GM12878 (cell line): ENCODE results near the gene MVB12B. TPM values are rescaled to one million over a fixed set of nuclear protein-coding genes. Genes with fewer than 3 reads are reported as not detected.

Experiments used
- ATAC-seq: fragments of 200-7000 bp; cut with Tn5 transposase; 3 replicates; pipeline ENCODE4 v1.9.1; 2020; ENCODE audit warnings: mild to moderate bottlenecking, moderate library complexity
- BruUV-seq: library from RNA; stranded (reverse); fragments of 400-500 nt; replicated peaks from 2 replicates; lab custom pipeline; 2021; lab: Mats Ljungman, UMichigan
- CTCF ChIA-PET: fragments of 300-600 bp; sonication (Branson Sonifier 250); formaldehyde crosslinking; extraction: SDS; loops from one replicate; lab custom pipeline; 2021; ENCODE audit warnings: inconsistent platforms; lab: Yijun Ruan, JAX
- POLR2A ChIA-PET: fragments of 350-600 bp; formaldehyde crosslinking; extraction: SDS; loops from one replicate; lab custom pipeline; 2021; ENCODE audit warnings: inconsistent platforms; lab: Charles Lee
- RAD21 ChIA-PET: fragments of 300-600 bp; sonication (Branson Sonifier 250); formaldehyde crosslinking; loops from one replicate; lab custom pipeline; 2023; ENCODE audit warnings: antibody characterized with exemption; ENCODE audit not compliant: unreplicated experiment; lab: Charles Lee
- SMC1A ChIA-PET: fragments of 300-600 bp; sonication (Branson Sonifier 250); formaldehyde crosslinking; loops from one replicate; lab custom pipeline; 2023; ENCODE audit not compliant: unreplicated experiment, uncharacterized antibody; lab: Charles Lee
- DNase-seq: peaks from one replicate; pipeline ENCODE4 v3.0.0-alpha.2; 2011; ENCODE audit warnings: low read depth, low spot score
- FAIRE-seq: peaks from 3 replicates; lab custom pipeline; 2011; peaks lifted over from hg19 to GRCh38; lab: Jason Lieb, UNC
- H2AFZ ChIP-seq: 2 replicates; pipeline ENCODE4 v1.6.0; 2011; ENCODE audit warnings: low read depth, low read length, control low read depth; ENCODE audit not compliant: control insufficient read depth
- H3K27ac ChIP-seq: 2 replicates; pipeline ENCODE4 v1.5.1; 2011; ENCODE audit warnings: control low read depth; ENCODE audit not compliant: control insufficient read depth, insufficient read depth
- H3K27me3 ChIP-seq, 2 experiments: replicated peaks in 1 of 2; 2 replicates each; pipeline versions ENCODE4 v1.6.0 to v1.6.1; 2011; ENCODE audit warnings: low read length in 1 of 2; ENCODE audit not compliant: control insufficient read depth in 2 of 2, insufficient read depth in 2 of 2
- H3K36me3 ChIP-seq, 2 experiments: 2 replicates each; pipeline ENCODE4 v1.5.1; 2011; ENCODE audit warnings: low read length in 1 of 2; ENCODE audit not compliant: control insufficient read depth in 2 of 2, insufficient read depth in 2 of 2
- H3K4me1 ChIP-seq: 2 replicates; pipeline ENCODE4 v1.6.1; 2011; ENCODE audit warnings: mild to moderate bottlenecking, low read length, moderate library complexity, mixed read lengths; ENCODE audit not compliant: control insufficient read depth, insufficient read depth
- H3K4me2 ChIP-seq: 2 replicates; pipeline ENCODE4 v1.6.0; 2011; ENCODE audit warnings: control low read depth; ENCODE audit not compliant: control insufficient read depth, insufficient read depth
- H3K4me3 ChIP-seq: fragments of 200-600 bp; sonication (generic); 2 replicates; pipeline ENCODE4 v1.5.1; 2016
- H3K79me2 ChIP-seq: 2 replicates; pipeline ENCODE4 v1.6.0; 2011; ENCODE audit warnings: low read length; ENCODE audit not compliant: control insufficient read depth, insufficient read depth
- H3K9ac ChIP-seq: 2 replicates; pipeline ENCODE4 v1.8.0; 2011; ENCODE audit warnings: low read length, control low read depth, mixed read lengths; ENCODE audit not compliant: control insufficient read depth, insufficient read depth
- H3K9me3 ChIP-seq: replicated peaks from 3 replicates; pipeline ENCODE4 v1.5.1; 2011; ENCODE audit warnings: mild to moderate bottlenecking, low read length; ENCODE audit not compliant: control insufficient read depth, insufficient read depth
- H4K20me1 ChIP-seq: 2 replicates; pipeline ENCODE4 v1.6.0; 2011; ENCODE audit not compliant: control insufficient read depth, insufficient read depth
- BACH1 ChIP-seq: fragments of 450-650 bp; IDR thresholded peaks from 2 replicates; pipeline ENCODE4 v1.6.1; 2017; ENCODE audit warnings: mild to moderate bottlenecking, borderline replicate concordance
- BCL11A ChIP-seq: IDR thresholded peaks from 2 replicates; pipeline ENCODE4 v1.6.1; 2011; ENCODE audit warnings: low read depth, low read length
- CBX3 ChIP-seq: fragments of 200-600 bp; sonication (generic); IDR thresholded peaks from 2 replicates; pipeline ENCODE4 v1.6.1; 2016; ENCODE audit warnings: low read depth, borderline replicate concordance
- CHD2 ChIP-seq: IDR thresholded peaks from 2 replicates; pipeline ENCODE4 v1.6.1; 2011; ENCODE audit warnings: low read depth, low read length, improper control_type of control experiment, borderline replicate concordance
- HDAC2 ChIP-seq: fragments of 200-600 bp; sonication (generic); IDR thresholded peaks from 2 replicates; pipeline ENCODE4 v1.6.1; 2017
- POLR2AphosphoS2 ChIP-seq: IDR thresholded peaks from 2 replicates; pipeline ENCODE4 v1.6.1; 2011; ENCODE audit warnings: low read depth, mild to moderate bottlenecking, low read length, improper control_type of control experiment, moderate library complexity
- RAD51 ChIP-seq: fragments of 450-650 bp; IDR thresholded peaks from 2 replicates; pipeline ENCODE4 v1.6.1; 2016; ENCODE audit warnings: moderate library complexity, mild to moderate bottlenecking, inconsistent platforms
- RB1 ChIP-seq: fragments of 450-650 bp; formaldehyde crosslinking; IDR thresholded peaks from 2 replicates; pipeline ENCODE4 v1.6.1; 2017; ENCODE audit warnings: mild to moderate bottlenecking, borderline replicate concordance
- RUNX3 ChIP-seq: IDR thresholded peaks from 2 replicates; pipeline ENCODE4 v1.6.1; 2012; ENCODE audit warnings: low read length, inconsistent platforms
- SIX5 ChIP-seq: IDR thresholded peaks from 2 replicates; pipeline ENCODE4 v1.6.1; 2011; ENCODE audit warnings: mild to moderate bottlenecking, low read depth, low read length, moderate library complexity; ENCODE audit not compliant: severe bottlenecking
- STAT3 ChIP-seq: IDR thresholded peaks from 2 replicates; pipeline ENCODE4 v1.6.1; 2011; ENCODE audit warnings: low read depth, low read length, improper control_type of control experiment
- TAF1 ChIP-seq: IDR thresholded peaks from 2 replicates; pipeline ENCODE4 v1.6.1; 2011; ENCODE audit warnings: mild to moderate bottlenecking, low read depth, low read length, borderline replicate concordance
- TARDBP ChIP-seq: IDR thresholded peaks from 2 replicates; pipeline ENCODE4 v1.6.1; 2016; ENCODE audit warnings: borderline replicate concordance
- YBX1 ChIP-seq: fragments of 450-650 bp; IDR thresholded peaks from 2 replicates; pipeline ENCODE4 v1.6.1; 2016; ENCODE audit warnings: antibody characterized with exemption
- ZNF622 ChIP-seq: fragments of 450-650 bp; IDR thresholded peaks from 2 replicates; pipeline ENCODE4 v1.6.1; 2017; ENCODE audit warnings: mild to moderate bottlenecking, inconsistent platforms
- WGBS: methylation state at CpG from one replicate; pipeline ENCODE4 v1.1.6; 2016; ENCODE audit warnings: low lambda C conversion rate; ENCODE audit not compliant: insufficient replicate concordance, insufficient coverage; ENCODE audit errors: missing lambda C conversion rate; 5-methylcytosine and 5-hydroxymethylcytosine counted together
- in situ Hi-C: fragments of 300-500 bp; cut with MboI; formaldehyde crosslinking; loops from 9 replicates; pipeline ENCODE4 v1.14.3; 2018; ENCODE audit warnings: mixed read lengths
- intact Hi-C: fragments of 100-400 bp; cut with micrococcal nuclease; formaldehyde crosslinking; loops from one replicate; pipeline ENCODE4 v1.14.2; 2022; ENCODE audit not compliant: unreplicated experiment
- polyA plus RNA-seq, 11 experiments: library from polyadenylated mRNA; depleted of rRNA in 4 of 11; unstranded in 6 of 11; stranded (reverse) in 5 of 11; fragments of >200 nt; fragmentation: Nextera tagmentation in 4 of 11; fragmentation: Illumina TruSeq in 1 of 11; extraction: Ambion mirVana in 4 of 11; extraction: Trizol in 1 of 11; gene quantifications; 1 replicate in 1 of 11; 2 replicates in 10 of 11; pipeline versions ENCODE4 v1.2.1 to v1.2.3, GENCODE V29; 2011 to 2016; ENCODE audit warnings: inconsistent platforms in 2 of 11, missing spikeins in 2 of 11, low read depth in 1 of 11
- total RNA-seq, 4 experiments: library from RNA; depleted of rRNA in 3 of 4; stranded (reverse); fragments of >200 nt in 3 of 4; fragmentation: Illumina TruSeq in 1 of 4; extraction: Trizol in 1 of 4; gene quantifications; 2 replicates each; pipeline versions ENCODE4 v1.2.1 to v1.2.3, GENCODE V29; 2013 to 2021
- TF ChIP-seq, protein P1 (sequence below): fragments of 450-650 bp; conservative IDR thresholded peaks from 2 replicates; pipeline ENCODE4 v1.6.1; 2017; ENCODE audit warnings: mild to moderate bottlenecking, moderate library complexity

The MVB12B gene
- total and polyA plus RNA-seq, 10 of the 15 experiments (the other 5 are each of a cell fraction or from before 2014, with no cell fraction given), result 0.08 TPM; not detected in 9

DNA sequence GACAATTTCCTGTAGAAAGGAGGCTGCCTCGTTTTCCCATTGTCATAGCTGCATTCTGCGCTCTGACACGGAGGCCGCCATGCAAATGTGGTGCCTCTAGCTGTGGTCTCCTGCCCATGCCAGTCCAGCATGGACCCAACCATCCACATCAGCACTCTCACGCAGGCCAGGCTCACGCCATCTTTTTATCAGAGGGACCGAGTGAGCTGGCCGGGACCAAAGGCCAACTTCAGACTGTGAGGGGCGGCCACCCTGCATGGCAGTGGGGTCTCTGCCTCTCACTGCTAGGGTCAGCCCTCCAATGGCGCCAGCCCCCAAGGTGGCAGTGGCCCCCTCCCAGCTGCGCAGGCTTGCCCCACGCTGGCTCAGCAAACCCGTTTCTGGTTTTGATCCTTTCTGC, 155.2 kb downstream of the MVB12B start (continued):
- TF ChIP-seq TARDBP (no peak), HDAC2 (no peak), BACH1 (no peak), BCL11A (no peak), CHD2 (no peak)
- TF ChIP-seq, protein P1, sequence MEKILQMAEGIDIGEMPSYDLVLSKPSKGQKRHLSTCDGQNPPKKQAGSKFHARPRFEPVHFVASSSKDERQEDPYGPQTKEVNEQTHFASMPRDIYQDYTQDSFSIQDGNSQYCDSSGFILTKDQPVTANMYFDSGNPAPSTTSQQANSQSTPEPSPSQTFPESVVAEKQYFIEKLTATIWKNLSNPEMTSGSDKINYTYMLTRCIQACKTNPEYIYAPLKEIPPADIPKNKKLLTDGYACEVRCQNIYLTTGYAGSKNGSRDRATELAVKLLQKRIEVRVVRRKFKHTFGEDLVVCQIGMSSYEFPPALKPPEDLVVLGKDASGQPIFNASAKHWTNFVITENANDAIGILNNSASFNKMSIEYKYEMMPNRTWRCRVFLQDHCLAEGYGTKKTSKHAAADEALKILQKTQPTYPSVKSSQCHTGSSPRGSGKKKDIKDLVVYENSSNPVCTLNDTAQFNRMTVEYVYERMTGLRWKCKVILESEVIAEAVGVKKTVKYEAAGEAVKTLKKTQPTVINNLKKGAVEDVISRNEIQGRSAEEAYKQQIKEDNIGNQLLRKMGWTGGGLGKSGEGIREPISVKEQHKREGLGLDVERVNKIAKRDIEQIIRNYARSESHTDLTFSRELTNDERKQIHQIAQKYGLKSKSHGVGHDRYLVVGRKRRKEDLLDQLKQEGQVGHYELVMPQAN, result no peak

DNA sequence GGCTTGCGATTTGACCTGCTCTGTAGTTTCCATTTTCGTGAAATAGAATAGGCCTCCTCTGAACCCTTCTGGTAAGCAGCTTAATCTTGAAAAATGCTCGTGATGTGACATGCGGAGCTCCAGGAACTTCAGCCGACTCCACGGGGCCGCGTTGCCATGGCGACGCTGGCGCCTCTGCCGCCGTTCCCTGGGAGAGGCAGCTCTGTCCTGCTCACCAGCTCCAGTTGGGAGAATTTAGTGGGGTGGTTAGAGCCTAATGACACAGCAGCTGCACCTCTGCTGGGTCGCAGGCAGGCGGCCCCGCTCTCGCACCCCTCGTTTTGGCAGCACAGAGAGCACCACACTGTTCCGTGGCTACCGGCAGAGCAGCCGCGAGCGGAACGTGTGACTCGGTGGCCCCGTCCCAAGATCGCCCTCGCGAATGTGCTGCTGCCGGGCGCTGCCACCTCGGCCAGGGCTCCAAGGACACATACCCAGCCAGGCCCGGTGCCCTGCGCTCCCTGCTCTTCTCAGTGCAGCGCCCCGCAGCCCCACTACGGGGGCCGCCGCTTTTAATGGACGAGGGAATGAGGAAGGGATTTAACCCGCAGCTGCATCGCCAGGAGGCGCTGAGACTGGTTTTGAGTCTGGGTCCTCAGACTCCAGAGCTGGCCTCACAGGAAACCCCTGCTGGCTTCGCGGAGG, 155.9 kb downstream of the MVB12B start:
- ATAC-seq (no peak), FAIRE-seq (no peak), DNase-seq (no peak)
- H3K27me3 ChIP-seq, result peaks cover 0 to 3% of the 10 kb centered on the region in 2 experiments
- no peaks in the 10 kb centered on the region for H3K36me3 ChIP-seq
- no peaks in the 10 kb centered on the region; the same call in 2 of the 3 replicates for H3K9me3 ChIP-seq
- intact Hi-C loops (no loop called here), in situ Hi-C loops (loop anchor here (10.0 kb wide), 1 partner anchor 338 kb away; no protein-coding TSS in a partner anchor)
- no peaks in the 10 kb centered on the region for H3K4me1 ChIP-seq
- H4K20me1 ChIP-seq, result no peaks in the 10 kb centered on the region
- WGBS, result 55% methylated on average over 45 of the region's 45 CpGs
- ChIA-PET CTCF (interaction anchor here (0.8 to 1.6 kb wide), 4 partner anchors 9 to 1075 kb away, joined by 3 to 9 read pairs (median 5); no protein-coding TSS in a partner anchor), POLR2A (no interaction called here), RAD21 (no interaction called here), SMC1A (no interaction called here)
- TF ChIP-seq POLR2AphosphoS2 (no peak), STAT3 (no peak), ZNF622 (no peak), YBX1 (no peak), TAF1 (no peak), SIX5 (no peak), RUNX3 (no peak), RB1 (no peak), RAD51 (no peak), CBX3 (no peak)
- H3K4me2 ChIP-seq, result no peak overlapping the region
- H2AFZ ChIP-seq, result no peak overlapping the region
- H3K4me3 ChIP-seq, result no peak overlapping the region
- BruUV-seq, result no TSS peak
- H3K9ac ChIP-seq, result no peak overlapping the region
- H3K79me2 ChIP-seq, result no peaks in the 10 kb centered on the region
- no peak overlapping the region for H3K27ac ChIP-seq
